ENCODE measurements around the gene MMP23B.

DNA sequence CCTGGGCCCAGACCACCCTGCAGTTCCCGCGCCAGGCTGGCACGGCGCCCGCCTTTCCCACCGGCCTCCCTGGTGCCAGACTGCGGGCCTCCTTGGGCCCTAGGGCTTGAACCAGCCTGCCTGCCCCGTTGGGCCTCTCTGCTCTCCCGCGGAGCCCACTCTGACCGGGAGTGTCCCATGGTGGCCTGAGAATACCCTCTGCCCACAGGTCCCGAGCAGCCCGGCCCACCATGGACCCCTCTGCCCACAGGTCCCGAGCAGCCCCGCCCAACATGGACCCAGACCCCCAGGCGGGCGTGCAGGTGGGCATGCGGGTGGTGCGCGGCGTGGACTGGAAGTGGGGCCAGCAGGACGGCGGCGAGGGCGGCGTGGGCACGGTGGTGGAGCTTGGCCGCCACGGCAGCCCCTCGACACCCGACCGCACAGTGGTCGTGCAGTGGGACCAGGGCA is 8.8 kb upstream of the MMP23B start:
- no peak for TF ChIP-seq CTCF (IDR thresholded peaks at IDR 0.05; ENCODE audit: control extremely low read depth in 1 of 3, insufficient read depth in 1 of 3, low read depth in 1 of 3, low read length in 3 of 3)
- no peak for TF ChIP-seq YY1 (IDR thresholded peaks at IDR 0.05; ENCODE audit: low read depth, low read length)
- no peak for TF ChIP-seq RAD21 (IDR thresholded peaks at IDR 0.05 in 1 of 2, conservative IDR thresholded peaks at IDR 0.05 in 1 of 2; ENCODE audit: low read depth in 2 of 2, low read length in 2 of 2)
- no peak for TF ChIP-seq POLR2A (IDR thresholded peaks at IDR 0.05; ENCODE audit: control extremely low read depth in 1 of 2, low read depth in 2 of 2, low read length in 2 of 2)
- no peak for TF ChIP-seq CBX8 (IDR thresholded peaks at IDR 0.05; ENCODE audit: borderline replicate concordance, low read depth, low read length)
- no peak for TF ChIP-seq NRF1 (IDR thresholded peaks at IDR 0.05; ENCODE audit: low read depth, low read length)
- no peak for TF ChIP-seq HDAC2 (IDR thresholded peaks at IDR 0.05; ENCODE audit: borderline replicate concordance in 1 of 2, low read depth in 2 of 2, low read length in 2 of 2)
- no peak for TF ChIP-seq TAF1 (IDR thresholded peaks at IDR 0.05; ENCODE audit: low read depth, low read length)
- TF ChIP-seq KDM1A (IDR thresholded peaks at IDR 0.05; ENCODE audit: borderline replicate concordance, low read length): no peak
- TF ChIP-seq NANOG (IDR thresholded peaks at IDR 0.05; ENCODE audit: insufficient read depth, low read depth, low read length, poor library complexity, severe bottlenecking): no peak
- no peak for TF ChIP-seq EZH2 (IDR thresholded peaks at IDR 0.05; ENCODE audit: low read depth, low read length, severe bottlenecking)
- no peak for TF ChIP-seq POLR2AphosphoS5 (IDR thresholded peaks at IDR 0.05; ENCODE audit: low read depth, low read length)
- TF ChIP-seq TBP (IDR thresholded peaks at IDR 0.05; ENCODE audit: low read depth, low read length): no peak
- no peak for TF ChIP-seq EP300 (IDR thresholded peaks at IDR 0.05; ENCODE audit: borderline replicate concordance in 1 of 2, low read depth in 2 of 2, low read length in 2 of 2)
